B cell (primary cell): Measurements from ENCODE around the gene SZT2. TPM values are rescaled to one million over a fixed set of nuclear protein-coding genes. Genes with fewer than 3 reads are reported as not detected.

Experiments used
- ATAC-seq: fragments of 200-7000 bp; cut with Tn5 transposase; one replicate; pipeline ENCODE4 v1.10.0; 2021; ENCODE audit warnings: low read depth, mild to moderate bottlenecking, moderate number of reproducible peaks, moderate library complexity
- CTCF ChIA-PET: fragments of 350-600 bp; sonication (Branson Sonifier 250); formaldehyde crosslinking; loops from one replicate; lab custom pipeline; 2021; ENCODE audit warnings: antibody characterized with exemption, inconsistent platforms; lab: Charles Lee
- POLR2A ChIA-PET: fragments of 350-600 bp; sonication (Branson Sonifier 250); formaldehyde crosslinking; loops from one replicate; lab custom pipeline; 2021; ENCODE audit warnings: antibody characterized with exemption; lab: Charles Lee
- DNase-seq: peaks from one replicate; pipeline ENCODE4 v3.0.0; 2013
- H2AFZ ChIP-seq: 2 replicates; pipeline ENCODE4 v1.6.1; 2012; ENCODE audit warnings: mild to moderate bottlenecking, low read depth, low read length; ENCODE audit not compliant: insufficient read depth, poor library complexity, severe bottlenecking
- H3K27ac ChIP-seq, 2 donors: 1 replicate in 1 of 2; 2 replicates in 1 of 2; pipeline ENCODE4 v1.5.1; 2012 to 2013; ENCODE audit warnings: low read length in 2 of 2, mild to moderate bottlenecking in 2 of 2, moderate library complexity in 1 of 2
- H3K27me3 ChIP-seq, 4 experiments: fragments of 200-600 bp in 1 of 4; sonication (generic) in 1 of 4; replicated peaks in 1 of 4; 1 replicate in 2 of 4; 2 replicates in 2 of 4; pipeline versions ENCODE4 v1.6.1 to v1.7.0; 2013 to 2016; ENCODE audit warnings: low read length in 3 of 4, mild to moderate bottlenecking in 2 of 4, mixed read lengths in 1 of 4, moderate library complexity in 1 of 4; ENCODE audit not compliant: insufficient read depth in 4 of 4, control insufficient read depth in 3 of 4; ENCODE audit errors: control extremely low read depth in 1 of 4
- H3K36me3 ChIP-seq, 2 experiments: replicated peaks in 1 of 2; 1 replicate in 1 of 2; 2 replicates in 1 of 2; pipeline versions ENCODE4 v1.6.1 to v1.7.1; 2013; ENCODE audit warnings: low read length in 1 of 2; ENCODE audit not compliant: insufficient read depth in 2 of 2, control insufficient read depth in 1 of 2; ENCODE audit errors: control extremely low read depth in 1 of 2, extremely low read depth in 1 of 2
- H3K4me1 ChIP-seq, 2 donors: fragments of 200-600 bp in 1 of 2; sonication (generic) in 1 of 2; 1 replicate in 1 of 2; 2 replicates in 1 of 2; pipeline versions ENCODE4 v1.5.1 to v1.6.1; 2013 to 2017; ENCODE audit warnings: low read length in 2 of 2; ENCODE audit not compliant: control insufficient read depth in 2 of 2, insufficient read depth in 2 of 2
- H3K4me2 ChIP-seq: replicated peaks from 2 replicates; pipeline ENCODE3; 2012; ENCODE audit warnings: mild to moderate bottlenecking, low read depth, low read length; ENCODE audit not compliant: poor library complexity, severe bottlenecking
- H3K4me3 ChIP-seq, 5 experiments: fragments of 200-600 bp in 1 of 5; sonication (generic) in 1 of 5; 1 replicate in 3 of 5; 2 replicates in 2 of 5; pipeline versions ENCODE4 v1.5.1 to v1.7.0; 2011 to 2016; ENCODE audit warnings: low read length in 4 of 5, mild to moderate bottlenecking in 4 of 5, low read depth in 2 of 5, control low read depth in 1 of 5, moderate library complexity in 1 of 5; ENCODE audit not compliant: insufficient read depth in 1 of 5; ENCODE audit errors: control extremely low read depth in 1 of 5, extremely low read depth in 1 of 5
- H3K79me2 ChIP-seq: fragments of 200-600 bp; sonication (generic); one replicate; pipeline ENCODE4 v1.6.0; 2016; ENCODE audit warnings: low read length; ENCODE audit not compliant: control insufficient read depth, insufficient read depth
- H3K9ac ChIP-seq: fragments of 200-600 bp; sonication (generic); 2 replicates; pipeline ENCODE4 v1.6.1; 2017; ENCODE audit warnings: mild to moderate bottlenecking, low read length, moderate library complexity
- H3K9me3 ChIP-seq, 3 donors: one replicate each; pipeline versions ENCODE4 v1.6.1 to v1.7.1; 2013; ENCODE audit warnings: low read length in 2 of 3; ENCODE audit not compliant: control insufficient read depth in 2 of 3, insufficient read depth in 1 of 3; ENCODE audit errors: control extremely low read depth in 1 of 3
- H4K20me1 ChIP-seq: 2 replicates; pipeline ENCODE4 v1.6.0; 2012; ENCODE audit warnings: mild to moderate bottlenecking, low read length; ENCODE audit not compliant: insufficient read depth, control insufficient read depth, poor library complexity, severe bottlenecking
- H3K27ac Mint-ChIP-seq: one replicate; pipeline ENCODE4 v1.8.0; 2021; ENCODE audit warnings: mixed read lengths
- H3K27me3 Mint-ChIP-seq: one replicate; pipeline ENCODE4 v1.8.0; 2021; ENCODE audit warnings: mixed read lengths
- H3K4me1 Mint-ChIP-seq: one replicate; pipeline ENCODE4 v1.8.0; 2021; ENCODE audit warnings: mixed read lengths
- H3K4me3 Mint-ChIP-seq: one replicate; pipeline ENCODE4 v1.8.0; 2021; ENCODE audit warnings: mixed read lengths
- H3K9me3 Mint-ChIP-seq: one replicate; pipeline ENCODE4 v1.8.0; 2022; ENCODE audit warnings: mixed read lengths; ENCODE audit not compliant: insufficient read depth
- EZH2 ChIP-seq: IDR thresholded peaks from 2 replicates; pipeline ENCODE4 v1.6.1; 2012; ENCODE audit warnings: borderline replicate concordance, low read depth, mild to moderate bottlenecking, moderate library complexity, low read length; ENCODE audit not compliant: insufficient read depth, poor library complexity, severe bottlenecking
- WGBS: methylation state at CpG from one replicate; pipeline ENCODE4 v1.1.5; 2013; ENCODE audit warnings: missing lambda C conversion rate; ENCODE audit not compliant: insufficient coverage; 5-methylcytosine and 5-hydroxymethylcytosine counted together
- intact Hi-C: fragments of 100-400 bp; cut with micrococcal nuclease; formaldehyde crosslinking; loops from one replicate; pipeline ENCODE4 v1.10.0; 2022
- polyA plus RNA-seq: library from polyadenylated mRNA; depleted of rRNA; stranded (reverse); fragments of >200 nt; gene quantifications from 2 replicates; pipeline ENCODE4 v1.2.3, GENCODE V29; 2012
- total RNA-seq, 2 donors: library from RNA; stranded (reverse); fragments of 120-200 nt in 1 of 2; gene quantifications; 1 replicate in 1 of 2; 2 replicates in 1 of 2; pipeline versions ENCODE4 v1.2.3 to v1.2.4, GENCODE V29; 2013 to 2022
- TF ChIP-seq, protein P1 (sequence below): fragments of 200-600 bp; IDR thresholded peaks from one replicate; pipeline ENCODE4 v1.8.0; 2022; ENCODE audit warnings: antibody characterized with exemption, mild to moderate bottlenecking

Gene SZT2
- total and polyA plus RNA-seq, 2 donors (not counting 1 experiment from before 2014, with no cell fraction given), result 41.4 to 197 TPM

DNA sequence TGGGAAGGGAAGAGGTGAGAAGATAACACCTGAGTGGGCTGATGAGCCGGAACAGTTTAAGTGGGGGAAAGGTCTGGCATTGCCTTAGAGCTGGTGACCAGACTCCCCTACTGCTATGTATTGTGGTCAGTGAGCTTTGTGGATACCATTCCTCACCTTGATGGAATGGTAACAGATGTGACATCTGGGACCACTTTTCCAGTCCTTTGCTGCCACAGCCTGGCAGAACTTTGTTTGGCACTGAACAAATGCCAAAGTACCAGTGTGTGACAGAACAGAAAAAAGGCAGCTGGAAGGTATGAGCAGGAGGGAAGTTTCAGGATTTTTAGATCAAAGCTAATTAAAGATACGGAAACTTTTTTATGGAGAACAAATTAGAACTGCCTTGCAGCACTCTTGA is 6.2 kb upstream of the SZT2 start:
- H3K79me2 ChIP-seq, result peaks cover 2% of the 10 kb centered on the region
- no peaks in the 10 kb centered on the region for H3K9me3 ChIP-seq
- WGBS, result 100% methylated on average over 1 of the region's 2 CpGs
- no peak overlapping the region for H2AFZ ChIP-seq
- no peak overlapping the region for H3K4me2 ChIP-seq
- CTCF ChIA-PET, result interaction anchor here (0.8 to 2.2 kb wide), 6 partner anchors 15 to 310 kb away, joined by 3 to 8 read pairs (median 3); no protein-coding TSS in a partner anchor
- H3K36me3 ChIP-seq, result peaks cover 3 to 65% of the 10 kb centered on the region in 2 experiments
- H3K27me3 Mint-ChIP-seq, result no peaks in the 10 kb centered on the region
- H3K4me1 Mint-ChIP-seq, result peaks cover 10% of the 10 kb centered on the region
- no peaks in the 10 kb centered on the region for H3K9me3 Mint-ChIP-seq
- POLR2A ChIA-PET, result no interaction called here
- DNase-seq (no peak), ATAC-seq (no peak)
- no peak overlapping the region for H3K4me3 Mint-ChIP-seq
- H3K27ac ChIP-seq, result no peak overlapping the region
- H3K9ac ChIP-seq, result no peak overlapping the region
- peaks cover 10% of the 10 kb centered on the region for H4K20me1 ChIP-seq
- no peaks in the 10 kb centered on the region for H3K27me3 ChIP-seq
- no peak overlapping the region for H3K4me3 ChIP-seq
- peaks cover 4 to 5% of the 10 kb centered on the region in 2 donors for H3K4me1 ChIP-seq
- no peak overlapping the region for H3K27ac Mint-ChIP-seq
- intact Hi-C loops, result no loop called here
- no peak for TF ChIP-seq EZH2
- TF ChIP-seq, protein P1, sequence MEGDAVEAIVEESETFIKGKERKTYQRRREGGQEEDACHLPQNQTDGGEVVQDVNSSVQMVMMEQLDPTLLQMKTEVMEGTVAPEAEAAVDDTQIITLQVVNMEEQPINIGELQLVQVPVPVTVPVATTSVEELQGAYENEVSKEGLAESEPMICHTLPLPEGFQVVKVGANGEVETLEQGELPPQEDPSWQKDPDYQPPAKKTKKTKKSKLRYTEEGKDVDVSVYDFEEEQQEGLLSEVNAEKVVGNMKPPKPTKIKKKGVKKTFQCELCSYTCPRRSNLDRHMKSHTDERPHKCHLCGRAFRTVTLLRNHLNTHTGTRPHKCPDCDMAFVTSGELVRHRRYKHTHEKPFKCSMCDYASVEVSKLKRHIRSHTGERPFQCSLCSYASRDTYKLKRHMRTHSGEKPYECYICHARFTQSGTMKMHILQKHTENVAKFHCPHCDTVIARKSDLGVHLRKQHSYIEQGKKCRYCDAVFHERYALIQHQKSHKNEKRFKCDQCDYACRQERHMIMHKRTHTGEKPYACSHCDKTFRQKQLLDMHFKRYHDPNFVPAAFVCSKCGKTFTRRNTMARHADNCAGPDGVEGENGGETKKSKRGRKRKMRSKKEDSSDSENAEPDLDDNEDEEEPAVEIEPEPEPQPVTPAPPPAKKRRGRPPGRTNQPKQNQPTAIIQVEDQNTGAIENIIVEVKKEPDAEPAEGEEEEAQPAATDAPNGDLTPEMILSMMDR, result no peak

DNA sequence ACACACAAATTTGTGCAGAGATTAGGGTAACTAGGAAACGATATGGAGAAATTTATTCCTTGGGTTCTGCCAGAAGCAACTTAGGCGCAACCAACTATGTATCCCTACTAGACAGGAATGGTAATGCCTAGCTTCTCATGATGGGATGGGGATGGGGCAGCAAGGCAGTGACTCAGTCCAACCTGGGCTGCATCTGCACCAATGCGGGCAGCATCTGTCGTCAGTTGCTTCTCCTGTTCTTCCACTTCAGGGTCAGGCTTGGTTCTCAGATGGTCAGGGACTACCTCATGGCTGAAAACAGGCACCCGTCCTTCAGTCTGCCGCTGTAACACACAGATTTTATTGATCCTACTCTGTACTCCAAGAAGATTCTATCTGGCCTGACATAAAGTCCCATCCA is 3.0 kb upstream of the SZT2 start:
- H3K4me3 Mint-ChIP-seq, result no peak overlapping the region
- H3K4me2 ChIP-seq, result no peak overlapping the region
- CTCF ChIA-PET, result interaction anchor here (4.1 kb wide), 1 partner anchor 28 kb away, joined by 17 read pairs; no protein-coding TSS in a partner anchor
- no peak overlapping the region for H3K4me3 ChIP-seq
- DNase-seq (no peak), ATAC-seq (no peak)
- peaks cover 20 to 24% of the 10 kb centered on the region in 2 donors for H3K4me1 ChIP-seq
- H3K79me2 ChIP-seq, result peaks cover 32% of the 10 kb centered on the region
- H3K9me3 Mint-ChIP-seq, result no peaks in the 10 kb centered on the region
- H3K27me3 Mint-ChIP-seq, result no peaks in the 10 kb centered on the region
- POLR2A ChIA-PET, result no interaction called here
- no peak for TF ChIP-seq EZH2
- TF ChIP-seq, protein P1, result no peak
- H3K27ac ChIP-seq, result no peak overlapping the region
- intact Hi-C loops, result no loop called here
- no peaks in the 10 kb centered on the region for H3K9me3 ChIP-seq
- WGBS, result 95% methylated on average over 6 of the region's 6 CpGs
- H4K20me1 ChIP-seq, result peaks cover 15% of the 10 kb centered on the region
- H2AFZ ChIP-seq, result no peak overlapping the region
- peaks cover 3 to 61% of the 10 kb centered on the region in 2 experiments for H3K36me3 ChIP-seq
- no peak overlapping the region for H3K9ac ChIP-seq
- peaks cover 35% of the 10 kb centered on the region for H3K4me1 Mint-ChIP-seq
- H3K27ac Mint-ChIP-seq, result no peak overlapping the region
- no peaks in the 10 kb centered on the region for H3K27me3 ChIP-seq
